Measurements from ENCODE around the gene MAD2L1BP. TPM values are rescaled to one million over a fixed set of nuclear protein-coding genes. Genes with fewer than 3 reads are reported as not detected.
A peak's percentile ranks its signal among the peaks of the same experiment; 100 is the strongest.
"Not testable (repeated sequence)": the region's sequence is repeated elsewhere in the genome, so short reads cannot be mapped to it uniquely, and the experiment has no call there.

Gene MAD2L1BP
- total RNA-seq, result 10 to 100 TPM; 13.6 TPM
- polyA plus RNA-seq, result 10 to 100 TPM; 19.2 to 24.3 TPM
- long read RNA-seq, donor 1, transcript MAD2L1BP-201 (3 exons, 1,301 nt), result major isoform, 14 of 18 reads
- long read RNA-seq, donor 1, partial matches to known transcripts, result 0 of 18 reads
- long read RNA-seq, donor 1, other reads (novel, unspliced or antisense), result 4 of 18 reads
- long read RNA-seq, donor 2, transcript MAD2L1BP-201 (3 exons, 1,301 nt), result major isoform, 7 of 8 reads
- long read RNA-seq, donor 2, partial matches to known transcripts, result 0 of 8 reads
- long read RNA-seq, donor 2, other reads (novel, unspliced or antisense), result 1 of 8 reads

- Histone ChIP-seq H3K27ac (ENCODE audit: low read depth in 1 of 2, low read length in 2 of 2) (peak within 1 kb of the TSS in 1 of 2 donors; percentile 6), H3K4me1 (ENCODE audit: control insufficient read depth in 1 of 2, insufficient read depth in 2 of 2, low read length in 2 of 2) (peaks cover 0 to 4% of the 10 kb centered on the region in 2 donors), H3K27me3 (ENCODE audit: control insufficient read depth in 1 of 2, insufficient read depth in 2 of 2, low read length in 1 of 2) (no peaks in the 10 kb centered on the region), H3K9me3 (ENCODE audit: control insufficient read depth, low read length) (no peaks in the 10 kb centered on the region), H3K36me3 (ENCODE audit: control insufficient read depth in 1 of 2, insufficient read depth in 2 of 2, low read length in 1 of 2) (peaks cover 0 to 4% of the 10 kb centered on the region in 2 donors), H3K4me3 (ENCODE audit: low read length in 2 of 2) (peak within 1 kb of the TSS; percentile 38 to 72)
- 3 to 4% methylated on average over 48 of the region's 48 CpGs for WGBS, 2 donors
- intact Hi-C loops (cut with DNase I), result no loop called here
- ATAC-seq (ENCODE audit: low FRiP score) (peak; percentile 91), DNase-seq (peak; percentile 89 to 94)
These were observed at the start of gene MAD2L1BP for GRCh38 chr6:43635387-43636307. Gene MAD2L1BP (plus strand): TSS chr6:43635840. CDS start chr6:43635876, 36 bp downstream.

- no peak overlapping the region for H3K27ac ChIP-seq (ENCODE audit: low read depth in 1 of 2, low read length in 2 of 2)
- no peaks in the 10 kb centered on the region for H3K4me1 ChIP-seq (ENCODE audit: control insufficient read depth in 1 of 2, insufficient read depth in 2 of 2, low read length in 2 of 2)
- H3K9me3 ChIP-seq (ENCODE audit: control insufficient read depth, low read length), result no peaks in the 10 kb centered on the region
- intact Hi-C loops (cut with DNase I), result no loop called here
- no peak for ATAC-seq (ENCODE audit: low FRiP score)
- no peak for DNase-seq
- WGBS, 2 donors, result 96 to 99% methylated on average over 5 of the region's 5 CpGs
- H3K36me3 ChIP-seq (ENCODE audit: control insufficient read depth in 1 of 2, insufficient read depth in 2 of 2, low read length in 1 of 2), result peaks cover 0 to 5% of the 10 kb centered on the region in 2 donors
- no peak overlapping the region for H3K4me3 ChIP-seq (ENCODE audit: low read length in 2 of 2)
- no peaks in the 10 kb centered on the region for H3K27me3 ChIP-seq (ENCODE audit: control insufficient read depth in 1 of 2, insufficient read depth in 2 of 2, low read length in 1 of 2)
These were observed 47.4 kb upstream of the MAD2L1BP start for GRCh38 chr6:43588194-43588593.

GRCh38 chr6:43589564-43589963, 46.1 kb upstream of the MAD2L1BP start:
- intact Hi-C loops (cut with DNase I); H3K36me3 ChIP-seq (ENCODE audit: control insufficient read depth in 1 of 2, insufficient read depth in 2 of 2, low read length in 1 of 2); H3K9me3 ChIP-seq (ENCODE audit: control insufficient read depth, low read length); DNase-seq; H3K4me1 ChIP-seq (ENCODE audit: control insufficient read depth in 1 of 2, insufficient read depth in 2 of 2, low read length in 2 of 2); H3K27me3 ChIP-seq (ENCODE audit: control insufficient read depth in 1 of 2, insufficient read depth in 2 of 2, low read length in 1 of 2); H3K4me3 ChIP-seq (ENCODE audit: low read length in 2 of 2); H3K27ac ChIP-seq (ENCODE audit: low read depth in 1 of 2, low read length in 2 of 2); ATAC-seq (ENCODE audit: low FRiP score): not testable (repeated sequence)
- WGBS, 2 donors, result 98 to 100% methylated on average over 1 of the region's 1 CpG

- ATAC-seq (ENCODE audit: low FRiP score) (no peak), DNase-seq (no peak)
- H3K36me3 ChIP-seq (ENCODE audit: control insufficient read depth in 1 of 2, insufficient read depth in 2 of 2, low read length in 1 of 2), result no peaks in the 10 kb centered on the region
- H3K27ac ChIP-seq (ENCODE audit: low read depth in 1 of 2, low read length in 2 of 2), result no peak overlapping the region
- no peaks in the 10 kb centered on the region for H3K9me3 ChIP-seq (ENCODE audit: control insufficient read depth, low read length)
- H3K27me3 ChIP-seq (ENCODE audit: control insufficient read depth in 1 of 2, insufficient read depth in 2 of 2, low read length in 1 of 2), result no peaks in the 10 kb centered on the region
- no peaks in the 10 kb centered on the region for H3K4me1 ChIP-seq (ENCODE audit: control insufficient read depth in 1 of 2, insufficient read depth in 2 of 2, low read length in 2 of 2)
- 57 to 68% methylated on average over 1 of the region's 1 CpG for WGBS, 2 donors
- intact Hi-C loops (cut with DNase I), result no loop called here
- no peak overlapping the region for H3K4me3 ChIP-seq (ENCODE audit: low read length in 2 of 2)
These were observed 41.7 kb upstream of the MAD2L1BP start for GRCh38 chr6:43593938-43594337.

DNA sequence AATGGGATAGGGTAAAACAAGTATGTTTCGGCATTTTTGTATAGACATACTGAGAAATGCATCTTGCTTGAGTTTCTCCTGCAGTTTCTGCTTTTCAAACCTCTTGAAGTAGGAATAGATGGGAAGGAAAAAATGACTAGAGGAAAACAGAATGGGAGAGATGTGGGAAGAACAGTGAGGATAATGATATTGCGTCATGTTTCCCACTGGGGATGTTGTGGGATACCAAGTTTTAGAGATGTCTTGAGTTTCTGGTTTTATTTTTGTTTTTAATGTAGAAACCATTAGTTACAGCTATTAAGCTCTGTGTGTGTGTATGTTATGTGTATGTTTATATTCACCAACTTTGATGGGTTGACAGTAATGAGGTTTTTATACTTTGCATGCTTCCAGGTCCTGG, 35.0 kb upstream of the MAD2L1BP start:
- Histone ChIP-seq H3K4me1 (ENCODE audit: control insufficient read depth in 1 of 2, insufficient read depth in 2 of 2, low read length in 2 of 2) (no peaks in the 10 kb centered on the region), H3K27ac (ENCODE audit: low read depth in 1 of 2, low read length in 2 of 2) (no peak overlapping the region), H3K4me3 (ENCODE audit: low read length in 2 of 2) (no peak overlapping the region), H3K36me3 (ENCODE audit: control insufficient read depth in 1 of 2, insufficient read depth in 2 of 2, low read length in 1 of 2) (peaks cover 0 to 3% of the 10 kb centered on the region in 2 donors), H3K9me3 (ENCODE audit: control insufficient read depth, low read length) (no peaks in the 10 kb centered on the region), H3K27me3 (ENCODE audit: control insufficient read depth in 1 of 2, insufficient read depth in 2 of 2, low read length in 1 of 2) (no peaks in the 10 kb centered on the region)
- no peak for DNase-seq
- ATAC-seq (ENCODE audit: low FRiP score), result no peak
- 96 to 100% methylated on average over 2 of the region's 2 CpGs for WGBS, 2 donors
- intact Hi-C loops (cut with DNase I), result no loop called here

DNA sequence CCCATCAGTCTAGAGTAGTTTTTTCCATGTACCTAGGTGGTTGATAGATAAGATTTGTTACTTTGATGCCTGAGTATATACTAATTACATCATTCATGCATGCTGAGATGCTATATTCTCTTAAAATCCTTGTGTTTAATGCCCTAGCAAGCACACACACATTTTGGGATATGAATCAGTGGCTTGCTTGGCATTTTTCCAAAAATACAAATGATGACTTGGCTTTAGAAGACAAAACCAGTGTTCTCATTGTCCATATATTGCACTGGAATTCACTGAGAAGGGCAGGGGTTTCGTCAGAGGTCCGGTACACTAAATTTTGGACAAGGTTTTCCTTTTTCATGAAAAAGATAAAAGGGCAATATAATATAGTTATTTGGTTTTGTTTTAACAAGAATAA, 31.5 kb upstream of the MAD2L1BP start:
- Histone ChIP-seq H3K27me3 (ENCODE audit: control insufficient read depth in 1 of 2, insufficient read depth in 2 of 2, low read length in 1 of 2) (no peaks in the 10 kb centered on the region), H3K36me3 (ENCODE audit: control insufficient read depth in 1 of 2, insufficient read depth in 2 of 2, low read length in 1 of 2) (peaks cover 0 to 3% of the 10 kb centered on the region in 2 donors), H3K27ac (ENCODE audit: low read depth in 1 of 2, low read length in 2 of 2) (no peak overlapping the region), H3K9me3 (ENCODE audit: control insufficient read depth, low read length) (no peaks in the 10 kb centered on the region), H3K4me1 (ENCODE audit: control insufficient read depth in 1 of 2, insufficient read depth in 2 of 2, low read length in 2 of 2) (no peaks in the 10 kb centered on the region), H3K4me3 (ENCODE audit: low read length in 2 of 2) (no peak overlapping the region)
- no peak for DNase-seq
- intact Hi-C loops (cut with DNase I), result no loop called here
- ATAC-seq (ENCODE audit: low FRiP score), result no peak
- WGBS, 2 donors, result 91 to 93% methylated on average over 2 of the region's 2 CpGs

- 85 to 91% methylated on average over 2 of the region's 2 CpGs for WGBS, 2 donors
- Histone ChIP-seq H3K36me3 (ENCODE audit: control insufficient read depth in 1 of 2, insufficient read depth in 2 of 2, low read length in 1 of 2) (peaks cover 0 to 3% of the 10 kb centered on the region in 2 donors), H3K4me1 (ENCODE audit: control insufficient read depth in 1 of 2, insufficient read depth in 2 of 2, low read length in 2 of 2) (no peaks in the 10 kb centered on the region), H3K27ac (ENCODE audit: low read depth in 1 of 2, low read length in 2 of 2) (no peak overlapping the region), H3K9me3 (ENCODE audit: control insufficient read depth, low read length) (no peaks in the 10 kb centered on the region), H3K4me3 (ENCODE audit: low read length in 2 of 2) (no peak overlapping the region), H3K27me3 (ENCODE audit: control insufficient read depth in 1 of 2, insufficient read depth in 2 of 2, low read length in 1 of 2) (no peaks in the 10 kb centered on the region)
- intact Hi-C loops (cut with DNase I), result loop anchor here in 1 of 2 donors (5.0 kb wide), 1 partner anchor 476 kb away; no protein-coding TSS in a partner anchor
- ATAC-seq (ENCODE audit: low FRiP score) (no peak), DNase-seq (no peak)
These were observed 29.6 kb upstream of the MAD2L1BP start for GRCh38 chr6:43606019-43606418.

DNA sequence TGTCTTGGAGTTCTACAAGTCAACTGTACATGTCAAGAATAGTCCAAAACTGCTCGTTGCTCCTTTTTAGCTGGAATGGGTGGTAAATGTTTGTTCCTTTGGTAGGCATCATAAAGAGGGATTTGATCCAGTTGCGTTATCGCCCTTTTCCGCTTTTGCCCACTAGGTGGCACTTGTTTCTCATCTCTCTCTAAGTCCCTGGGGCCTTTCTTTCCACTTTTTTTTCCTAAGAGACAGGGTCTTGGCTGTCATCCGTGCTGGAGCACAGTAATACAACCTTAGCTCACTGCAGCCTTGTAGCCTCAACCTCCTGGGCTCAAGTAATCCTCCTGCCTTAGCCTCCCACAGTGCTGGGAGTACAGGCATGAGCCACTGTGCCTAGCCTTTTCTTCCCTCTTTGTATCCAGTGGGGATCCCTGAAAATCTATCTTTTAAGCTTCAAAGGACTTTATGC, 27.3 kb upstream of the MAD2L1BP start:
- DNase-seq (peak in 1 of 2 donors; percentile 68), ATAC-seq (ENCODE audit: low FRiP score) (peak; percentile 62)
- no peaks in the 10 kb centered on the region for H3K4me1 ChIP-seq (ENCODE audit: control insufficient read depth in 1 of 2, insufficient read depth in 2 of 2, low read length in 2 of 2)
- no peaks in the 10 kb centered on the region for H3K27me3 ChIP-seq (ENCODE audit: control insufficient read depth in 1 of 2, insufficient read depth in 2 of 2, low read length in 1 of 2)
- no peaks in the 10 kb centered on the region for H3K9me3 ChIP-seq (ENCODE audit: control insufficient read depth, low read length)
- intact Hi-C loops (cut with DNase I), result loop anchor here in 1 of 2 donors (5.0 kb wide), 1 partner anchor 474 kb away; no protein-coding TSS in a partner anchor
- H3K27ac ChIP-seq (ENCODE audit: low read depth in 1 of 2, low read length in 2 of 2), result no peak overlapping the region
- no peak overlapping the region for H3K4me3 ChIP-seq (ENCODE audit: low read length in 2 of 2)
- H3K36me3 ChIP-seq (ENCODE audit: control insufficient read depth in 1 of 2, insufficient read depth in 2 of 2, low read length in 1 of 2), result peaks cover 0 to 2% of the 10 kb centered on the region in 2 donors
- 2% methylated on average over 5 of the region's 5 CpGs for WGBS, 2 donors

All from aorta (tissue), 5 donors.